Esophagus muscularis mucosa (tissue), 4 donors: ENCODE results near the gene UVSSA.

Source experiments
- CTCF ChIP-seq, 3 experiments: fragments of 200-600 bp in 2 of 3; fragments of 450-650 bp in 1 of 3; sonication (generic) in 2 of 3; IDR thresholded peaks; one replicate each; pipeline ENCODE4 v1.5.1; 2017 to 2019; ENCODE audit warnings: antibody characterized with exemption in 3 of 3, mild to moderate bottlenecking in 2 of 3, moderate library complexity in 1 of 3
- EP300 ChIP-seq: sonication (generic); formaldehyde crosslinking; IDR thresholded peaks from one replicate; pipeline ENCODE4 v1.6.1; 2017; ENCODE audit warnings: antibody characterized with exemption
- POLR2A ChIP-seq: fragments of 450-650 bp; IDR thresholded peaks from one replicate; pipeline ENCODE4 v1.6.1; 2017; ENCODE audit warnings: antibody characterized with exemption, moderate library complexity, mild to moderate bottlenecking, low read depth
- POLR2AphosphoS5 ChIP-seq, 2 donors: sonication (generic); formaldehyde crosslinking; IDR thresholded peaks; one replicate each; pipeline ENCODE4 v1.6.1; 2017; ENCODE audit warnings: antibody characterized with exemption in 2 of 2

DNA sequence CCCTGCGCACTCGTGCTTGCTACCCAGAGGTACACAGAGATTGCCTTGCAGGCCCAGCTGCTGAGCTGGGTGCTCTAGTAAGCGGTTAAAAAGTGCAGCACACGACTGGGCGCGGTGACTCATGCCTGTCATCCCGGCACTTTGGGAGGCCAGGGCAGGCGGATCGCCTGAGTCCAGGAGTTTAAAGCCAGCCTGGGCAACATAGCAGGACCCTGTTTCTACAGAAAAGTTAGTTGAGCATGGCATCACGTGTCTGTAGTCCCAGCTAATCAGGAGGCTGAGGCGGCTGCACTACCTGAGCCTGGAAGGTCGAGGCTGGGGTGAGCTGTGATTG is 5.5 kb downstream of the UVSSA start:
- TF ChIP-seq CTCF (IDR thresholded peaks at IDR 0.05) (no peak), EP300 (no peak), POLR2A (no peak), POLR2AphosphoS5 (IDR thresholded peaks at IDR 0.05) (no peak)
